Inflammatory macrophage (primary cell): ENCODE data around the gene FGFR2.

Experiments
- DNase-seq, 2 donors: peaks; one replicate each; pipeline ENCODE4 v3.0.0-alpha.2; 2020 to 2022

Gene FGFR2

GRCh38 chr10:121484401-121484800 is 113.8 kb downstream of the FGFR2 start:
- no peak for DNase-seq

- DNase-seq, result no peak
These were observed 117.1 kb downstream of the FGFR2 start for GRCh38 chr10:121481180-121481579.

- no peak for DNase-seq
These were observed 119.7 kb downstream of the FGFR2 start for GRCh38 chr10:121478556-121478955.

- DNase-seq, result no peak
These were observed 128.2 kb downstream of the FGFR2 start for GRCh38 chr10:121469797-121470606.

- DNase-seq, result no peak
These were observed 129.5 kb downstream of the FGFR2 start for GRCh38 chr10:121468726-121469125.

- no peak for DNase-seq
These were observed 131.8 kb downstream of the FGFR2 start for GRCh38 chr10:121466424-121466823.

GRCh38 chr10:121465215-121465614 is 133.0 kb downstream of the FGFR2 start:
- no peak for DNase-seq

- DNase-seq, result no peak
These were observed 133.7 kb downstream of the FGFR2 start for GRCh38 chr10:121464517-121464916.

- DNase-seq, result no peak
These were observed 135.3 kb downstream of the FGFR2 start for GRCh38 chr10:121462955-121463354.

GRCh38 chr10:121462281-121462680 is 136.0 kb downstream of the FGFR2 start:
- DNase-seq, result no peak

- DNase-seq, result no peak
These were observed 136.9 kb downstream of the FGFR2 start for GRCh38 chr10:121461307-121461706.

- DNase-seq, result no peak
These were observed 137.5 kb downstream of the FGFR2 start for GRCh38 chr10:121460733-121461132.

- DNase-seq, result no peak
These were observed 138.4 kb downstream of the FGFR2 start for GRCh38 chr10:121459622-121460453.

GRCh38 chr10:121459279-121459621 is 139.0 kb downstream of the FGFR2 start:
- no peak for DNase-seq

- DNase-seq, result no peak
These were observed 140.5 kb downstream of the FGFR2 start for GRCh38 chr10:121457729-121458128.

- no peak for DNase-seq
These were observed 142.9 kb downstream of the FGFR2 start for GRCh38 chr10:121455377-121455776.

- DNase-seq, result no peak
These were observed 143.5 kb downstream of the FGFR2 start for GRCh38 chr10:121454781-121455180.

GRCh38 chr10:121453160-121453559 is 145.1 kb downstream of the FGFR2 start:
- DNase-seq, result no peak

- DNase-seq, result no peak
These were observed 145.7 kb downstream of the FGFR2 start for GRCh38 chr10:121452581-121452980.

GRCh38 chr10:121450247-121450646 is 148.0 kb downstream of the FGFR2 start:
- no peak for DNase-seq

GRCh38 chr10:121449482-121449924 is 148.7 kb downstream of the FGFR2 start:
- DNase-seq, result no peak

- no peak for DNase-seq
These were observed 149.3 kb downstream of the FGFR2 start for GRCh38 chr10:121448766-121449421.

- no peak for DNase-seq
These were observed 153.6 kb downstream of the FGFR2 start for GRCh38 chr10:121444520-121445165.
